GM21423 (cell line): ENCODE measurements around the gene VPS54.

Experiments
- ATAC-seq: cut with Tn5 transposase; IDR thresholded peaks from one replicate; pipeline ENCODE4 v1.9.1; 2021; ENCODE audit warnings: mild to moderate bottlenecking, moderate library complexity; ENCODE audit not compliant: unreplicated experiment

VPS54 gene

GRCh38 chr2:64019083-64019974, at the start of gene VPS54:
Gene VPS54, minus strand, starts transcription at chr2:64019428. Its CDS starts 35,429 bp downstream, at chr2:63983999.
- ATAC-seq: peak; percentile 58

DNA sequence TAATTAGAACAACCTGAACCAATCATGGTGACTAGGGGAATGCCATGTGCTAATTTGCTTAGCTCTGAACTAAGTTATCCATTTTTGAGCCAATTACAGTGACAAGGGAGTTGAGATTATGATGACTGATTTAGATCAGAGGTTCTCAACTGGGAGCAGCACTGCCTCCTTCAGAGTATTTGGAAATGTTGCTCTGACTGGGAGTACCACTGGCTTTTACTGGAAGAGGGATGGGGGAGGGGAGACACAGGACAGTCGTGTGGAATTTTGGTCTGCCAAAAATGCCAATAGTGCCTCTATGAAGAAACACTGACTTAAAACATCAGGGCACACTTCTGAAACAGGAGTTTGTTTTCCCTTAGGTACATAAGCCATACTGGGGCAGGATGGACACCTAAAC, 48.1 kb upstream of the VPS54 start:
- no peak for ATAC-seq

GRCh38 chr2:64065516-64065915, 46.3 kb upstream of the VPS54 start:
- ATAC-seq: no peak

DNA sequence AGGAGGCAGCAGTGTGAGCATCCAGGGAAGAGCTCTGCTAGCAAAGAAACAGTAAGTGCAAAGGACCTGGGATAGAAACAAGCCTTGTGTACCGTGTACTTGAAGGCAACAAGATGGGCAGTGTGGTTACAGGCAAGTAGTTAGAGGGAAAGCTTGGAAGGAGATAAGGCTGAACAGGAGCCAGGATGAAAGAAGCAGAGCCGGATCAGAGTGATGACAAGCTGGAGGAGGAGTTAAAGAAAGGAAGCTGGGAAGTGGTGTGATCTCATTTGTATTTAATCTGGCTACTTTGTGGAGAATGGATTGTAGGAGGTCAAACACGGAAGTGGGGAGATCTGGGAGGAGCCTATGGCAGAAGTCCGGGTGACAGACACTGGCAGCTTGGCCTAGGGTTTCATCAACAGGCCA, 44.7 kb upstream of the VPS54 start:
- no peak for ATAC-seq

GRCh38 chr2:64063454-64063853, 44.2 kb upstream of the VPS54 start:
- ATAC-seq: no peak

- peak; percentile 56 for ATAC-seq
Measured at GRCh38 chr2:64062840-64063239, 43.6 kb upstream of the VPS54 start.

- ATAC-seq: no peak
Measured at GRCh38 chr2:64059270-64059669, 40.0 kb upstream of the VPS54 start.

DNA sequence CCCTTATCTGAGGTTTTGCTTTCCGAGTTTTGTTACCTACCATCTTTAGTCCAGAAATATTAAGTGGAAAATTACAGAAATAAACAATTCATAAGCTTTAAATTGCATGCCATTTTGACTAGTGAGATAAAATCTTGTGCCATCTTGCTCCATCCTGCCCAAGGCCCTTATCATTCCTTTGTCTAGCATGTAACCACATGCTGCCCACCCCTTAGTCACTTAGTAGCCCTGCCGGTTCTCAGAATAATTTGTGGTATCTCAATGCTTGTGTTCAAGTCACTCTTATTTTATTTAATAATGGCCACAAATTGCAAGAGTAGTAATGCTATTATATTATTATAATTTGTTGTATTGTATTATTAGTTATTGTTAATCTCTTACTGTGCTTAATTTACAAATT, 36.8 kb upstream of the VPS54 start:
- ATAC-seq: no peak

DNA sequence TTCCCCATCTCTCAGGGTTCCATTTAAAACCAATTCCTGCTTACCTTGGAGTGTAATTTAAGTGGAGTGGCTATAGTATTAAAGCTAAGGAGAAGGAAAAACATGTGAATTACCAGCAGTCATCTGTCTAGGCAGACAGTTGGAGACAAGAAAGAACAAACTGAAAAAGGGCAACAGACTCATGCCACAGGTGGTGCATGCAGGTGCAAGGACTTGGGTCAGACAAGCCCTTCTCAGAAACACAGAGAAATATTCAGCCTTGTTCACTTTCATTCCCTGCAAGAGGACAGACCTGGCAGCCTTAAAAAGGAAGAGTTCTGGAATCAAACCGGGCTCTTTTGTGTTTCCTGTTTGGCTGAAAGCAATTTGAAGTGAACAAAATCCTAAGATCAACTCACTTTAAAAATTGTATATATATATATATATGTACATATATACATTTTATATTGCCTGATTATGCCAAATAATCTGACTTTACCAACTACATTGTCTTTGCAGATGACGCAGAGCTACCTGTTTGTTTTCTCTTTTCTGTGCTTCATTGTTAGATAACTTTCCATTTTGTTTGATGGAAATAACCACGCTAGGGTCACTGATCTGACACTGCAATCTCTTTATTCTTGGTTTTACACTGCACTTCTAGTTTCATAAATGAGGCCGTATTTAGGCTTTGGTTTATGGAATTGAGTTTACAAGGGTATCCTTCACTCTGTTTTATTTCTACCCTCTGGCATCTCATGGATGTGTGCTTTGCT, 35.1 kb upstream of the VPS54 start:
- no peak for ATAC-seq

- no peak for ATAC-seq
Measured at GRCh38 chr2:64052463-64053241, 33.4 kb upstream of the VPS54 start.

- ATAC-seq: peak; percentile 86
Measured at GRCh38 chr2:64049633-64050220, 30.5 kb upstream of the VPS54 start.

- ATAC-seq: no peak
Measured at GRCh38 chr2:64045938-64046337, 26.7 kb upstream of the VPS54 start.

DNA sequence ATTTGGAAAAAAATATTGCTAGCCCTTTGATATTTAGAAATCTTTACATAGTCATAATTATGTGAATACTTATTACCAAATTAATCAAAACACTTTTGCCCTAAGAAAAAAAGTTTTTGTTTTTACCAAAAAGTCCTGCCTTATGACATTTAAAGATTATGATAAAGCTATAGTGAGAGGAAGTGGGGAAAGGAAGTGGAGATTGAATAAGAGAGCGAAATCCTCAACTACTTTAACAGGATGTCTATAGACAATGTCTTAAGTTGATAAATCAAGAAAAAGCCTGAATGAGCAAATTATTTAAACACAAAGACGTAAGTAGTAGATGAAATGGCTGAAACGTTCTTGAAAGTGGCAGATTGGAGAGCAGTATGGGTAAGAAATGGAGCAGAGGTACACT, 20.9 kb upstream of the VPS54 start:
- no peak for ATAC-seq

DNA sequence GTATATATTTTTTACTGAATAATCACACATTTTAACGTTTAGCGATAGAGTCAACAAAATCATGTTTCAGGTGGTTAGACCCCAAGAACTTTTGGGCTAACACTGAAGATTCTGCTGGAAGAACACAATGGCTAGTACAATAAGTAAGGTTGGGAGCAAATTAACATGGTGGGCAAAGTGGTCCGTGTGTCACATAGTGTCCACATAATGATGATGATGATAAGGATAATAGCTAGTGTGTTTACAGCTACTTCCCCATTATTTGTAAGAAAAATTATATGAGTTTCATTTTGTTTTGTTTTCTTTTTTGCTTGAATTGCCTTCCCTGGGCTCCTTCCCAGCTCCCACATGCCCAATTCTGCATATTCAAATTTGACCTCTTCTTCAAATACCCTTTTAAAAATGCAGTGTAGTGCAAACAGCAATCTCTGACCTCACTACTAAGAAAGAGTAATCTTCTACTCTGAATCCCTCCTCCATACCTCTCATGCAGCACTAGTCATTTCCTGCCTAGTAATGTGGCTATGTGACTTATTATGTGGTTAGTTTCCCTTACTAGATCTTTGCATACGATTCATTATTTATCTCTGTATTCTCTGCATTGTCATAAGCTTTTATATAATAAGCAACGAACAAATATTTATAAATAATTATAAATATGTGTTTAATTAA, 16.9 kb upstream of the VPS54 start:
- peak; percentile 98 for ATAC-seq

DNA sequence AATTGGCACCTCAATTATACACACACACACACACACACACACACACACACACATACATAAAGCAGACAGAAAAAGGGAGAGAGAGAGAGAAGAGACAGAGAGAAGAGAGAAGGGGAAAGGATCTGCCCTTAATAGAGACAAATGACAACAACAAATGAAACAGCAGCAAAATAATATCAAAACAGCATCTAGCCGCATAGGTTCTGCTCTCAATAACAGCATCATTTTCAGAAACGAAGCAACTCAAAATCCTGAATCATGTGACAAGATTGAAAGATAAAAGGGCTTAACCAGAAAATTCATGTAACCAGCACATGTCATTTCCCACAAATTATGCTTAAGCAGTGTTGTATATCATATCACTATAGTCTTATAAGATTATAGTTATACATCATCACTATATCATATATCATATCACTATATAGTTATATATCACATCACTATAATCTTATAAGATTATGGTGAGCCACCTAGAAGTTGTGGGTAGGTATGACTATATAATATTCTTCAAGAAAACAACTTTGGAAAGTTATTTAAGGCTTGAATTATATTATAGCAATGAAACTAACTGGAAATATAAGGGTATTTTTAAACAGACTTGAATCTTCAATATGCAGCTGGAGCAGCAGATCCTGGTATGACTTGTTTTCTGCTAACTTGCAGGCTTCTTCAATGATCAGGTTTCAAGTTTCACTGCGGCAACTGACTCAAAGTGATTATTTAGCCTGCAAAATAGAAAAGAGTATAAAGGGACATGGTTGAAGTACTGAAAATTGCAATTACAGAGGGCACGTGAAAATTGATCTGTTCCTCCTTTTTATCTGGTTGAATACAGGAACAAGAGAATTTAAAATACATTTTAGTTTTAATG, 16.1 kb upstream of the VPS54 start:
- no peak for ATAC-seq

- no peak for ATAC-seq
Measured at GRCh38 chr2:64029116-64029665, 10.0 kb upstream of the VPS54 start.

DNA sequence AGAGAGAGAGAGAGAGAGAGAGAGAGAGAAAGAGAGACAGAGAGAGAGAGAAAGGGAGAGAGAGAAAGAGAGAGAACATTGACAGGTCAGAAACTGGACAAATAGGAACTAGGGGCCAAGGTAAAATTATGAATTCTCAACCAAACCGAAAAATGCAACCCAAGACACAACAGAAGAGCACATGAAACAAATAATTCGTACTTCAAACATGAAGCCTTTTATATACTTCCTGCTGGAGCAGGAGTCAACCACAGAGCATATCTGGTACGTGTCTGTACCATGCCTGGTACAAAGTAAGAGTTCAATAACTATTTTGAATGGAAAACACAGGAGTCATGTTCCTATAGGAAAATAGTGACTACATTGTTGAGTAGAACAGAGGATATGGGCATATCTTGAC, 6.5 kb upstream of the VPS54 start:
- ATAC-seq: no peak

DNA sequence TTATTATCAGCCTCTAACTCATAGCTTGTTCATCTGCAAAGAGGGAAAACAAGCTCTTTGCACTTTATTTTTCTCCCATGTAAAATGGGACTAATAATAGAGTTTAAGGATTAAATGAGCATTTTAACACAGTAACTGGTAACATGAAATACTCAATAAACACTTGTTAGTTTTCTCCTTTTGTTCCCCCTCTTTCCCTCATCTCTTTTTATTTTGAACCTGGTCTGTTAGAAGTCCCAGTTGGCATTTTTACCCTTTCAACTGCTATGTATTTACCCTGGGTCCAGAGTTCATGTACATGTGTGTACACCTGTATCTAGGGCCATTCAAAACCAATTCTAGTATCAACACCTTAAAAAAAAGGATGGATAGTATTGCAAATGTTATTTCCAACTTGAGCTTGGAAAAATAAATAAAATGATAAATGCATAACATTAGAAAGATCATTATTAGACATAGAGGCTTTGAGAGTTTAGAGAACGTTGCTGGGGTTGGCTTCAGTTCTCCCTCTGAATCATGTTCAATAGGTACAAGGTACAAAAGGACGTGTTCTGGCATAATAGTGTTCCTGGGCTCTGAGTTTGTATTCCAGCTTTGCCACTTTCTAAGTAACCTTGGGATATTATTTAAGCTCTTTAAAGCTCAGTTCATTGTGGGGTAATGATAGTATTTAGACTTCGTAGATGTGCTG, 5.2 kb upstream of the VPS54 start:
- ATAC-seq: no peak
